HG02610 (cell line): ENCODE data around the gene CALN1.
"Not testable (repeated sequence)": the region's sequence is repeated elsewhere in the genome, so short reads cannot be mapped to it uniquely, and the experiment has no call there.

Experiments
- ATAC-seq: cut with Tn5 transposase; IDR thresholded peaks from one replicate; pipeline ENCODE4 v1.9.1; 2021; ENCODE audit warnings: mild to moderate bottlenecking, moderate library complexity; ENCODE audit not compliant: unreplicated experiment

CALN1 gene

GRCh38 chr7:72268796-72269195, 143.3 kb downstream of the CALN1 start:
- no peak for ATAC-seq

GRCh38 chr7:72268090-72268489, 144.0 kb downstream of the CALN1 start:
- no peak for ATAC-seq

- no peak for ATAC-seq
These were observed 144.8 kb downstream of the CALN1 start for GRCh38 chr7:72267291-72267800.

GRCh38 chr7:72266771-72267170, 145.4 kb downstream of the CALN1 start:
- no peak for ATAC-seq

- ATAC-seq: no peak
These were observed 146.8 kb downstream of the CALN1 start for GRCh38 chr7:72265071-72265904.

GRCh38 chr7:72260406-72260805, 151.7 kb downstream of the CALN1 start:
- no peak for ATAC-seq

GRCh38 chr7:72258074-72258473, 154.1 kb downstream of the CALN1 start:
- ATAC-seq: no peak

- no peak for ATAC-seq
These were observed 157.7 kb downstream of the CALN1 start for GRCh38 chr7:72254455-72254854.

- no peak for ATAC-seq
These were observed 163.0 kb downstream of the CALN1 start for GRCh38 chr7:72249106-72249505.

GRCh38 chr7:72244826-72245398, 167.2 kb downstream of the CALN1 start:
- ATAC-seq: no peak

- no peak for ATAC-seq
These were observed 168.8 kb downstream of the CALN1 start for GRCh38 chr7:72243329-72243728.

GRCh38 chr7:72235351-72235750, 176.8 kb downstream of the CALN1 start:
- no peak for ATAC-seq

GRCh38 chr7:72234086-72234485, 178.1 kb downstream of the CALN1 start:
- no peak for ATAC-seq

- ATAC-seq: no peak
These were observed 181.9 kb downstream of the CALN1 start for GRCh38 chr7:72230281-72230680.

GRCh38 chr7:72223351-72223750, 188.8 kb downstream of the CALN1 start:
- no peak for ATAC-seq

GRCh38 chr7:72222136-72222535, 190.0 kb downstream of the CALN1 start:
- no peak for ATAC-seq

- ATAC-seq: no peak
These were observed 192.6 kb downstream of the CALN1 start for GRCh38 chr7:72219500-72219899.

- no peak for ATAC-seq
These were observed 195.0 kb downstream of the CALN1 start for GRCh38 chr7:72217151-72217550.

GRCh38 chr7:72213769-72214168, 198.4 kb downstream of the CALN1 start:
- no peak for ATAC-seq

GRCh38 chr7:72213081-72213480, 199.1 kb downstream of the CALN1 start:
- ATAC-seq: no peak

- no peak for ATAC-seq
These were observed 201.0 kb downstream of the CALN1 start for GRCh38 chr7:72211175-72211574.

GRCh38 chr7:72209006-72209405, 203.1 kb downstream of the CALN1 start:
- ATAC-seq: not testable (repeated sequence)
